ENCODE measurements around the gene FIGNL2.

The FIGNL2 gene

DNA sequence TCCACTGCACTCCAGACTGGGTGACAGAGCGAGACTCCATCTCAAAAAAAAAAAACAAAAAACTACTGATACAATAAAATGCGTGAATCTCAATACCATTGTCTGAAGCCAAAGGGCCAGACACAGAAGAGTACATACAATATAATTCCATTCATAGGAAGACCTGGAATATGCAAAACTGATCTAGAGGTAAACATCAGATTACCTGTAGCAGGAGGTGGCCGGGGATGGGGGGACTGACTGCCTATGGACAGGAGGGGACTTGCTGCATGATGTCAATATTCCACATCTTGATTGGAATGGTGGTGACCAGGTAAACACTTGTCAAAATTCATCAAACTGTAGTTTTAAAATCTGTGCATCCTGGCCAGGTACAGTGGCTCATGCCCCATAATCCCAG is 12.5 kb upstream of the FIGNL2 start:
- no peak overlapping the region for H3K9ac ChIP-seq (ENCODE audit: low read depth in 1 of 2, low read length in 2 of 2)
- H3K27me3 ChIP-seq (ENCODE audit: control insufficient read depth in 1 of 2, insufficient read depth in 2 of 2, low read length in 2 of 2), result peaks cover 31 to 36% of the 10 kb centered on the region in 2 donors
- no peaks in the 10 kb centered on the region for H3K36me3 ChIP-seq (ENCODE audit: control insufficient read depth in 1 of 2, insufficient read depth in 2 of 2, low read length in 2 of 2)
- H3K9me3 ChIP-seq (ENCODE audit: control insufficient read depth in 1 of 2, low read length in 2 of 2), result no peaks in the 10 kb centered on the region
- H3K4me3 ChIP-seq (ENCODE audit: low read depth in 1 of 2, low read length in 2 of 2), result no peak overlapping the region
- no peak overlapping the region for H3K27ac ChIP-seq (ENCODE audit: low read depth, low read length)
- H3K4me1 ChIP-seq (ENCODE audit: control insufficient read depth in 1 of 2, insufficient read depth in 2 of 2, low read length in 2 of 2), result peaks cover 0 to 18% of the 10 kb centered on the region in 2 donors

GRCh38 chr12:51855586-51856428 is 7.3 kb upstream of the FIGNL2 start:
- Histone ChIP-seq H3K9ac (ENCODE audit: low read depth in 1 of 2, low read length in 2 of 2) (no peak overlapping the region), H3K4me3 (ENCODE audit: low read depth in 1 of 2, low read length in 2 of 2) (no peak overlapping the region), H3K27me3 (ENCODE audit: control insufficient read depth in 1 of 2, insufficient read depth in 2 of 2, low read length in 2 of 2) (peaks cover 20 to 22% of the 10 kb centered on the region in 2 donors), H3K4me1 (ENCODE audit: control insufficient read depth in 1 of 2, insufficient read depth in 2 of 2, low read length in 2 of 2) (peaks cover 0 to 5% of the 10 kb centered on the region in 2 donors), H3K27ac (ENCODE audit: low read depth, low read length) (no peak overlapping the region), H3K9me3 (ENCODE audit: control insufficient read depth in 1 of 2, low read length in 2 of 2) (no peaks in the 10 kb centered on the region), H3K36me3 (ENCODE audit: control insufficient read depth in 1 of 2, insufficient read depth in 2 of 2, low read length in 2 of 2) (no peaks in the 10 kb centered on the region)

GRCh38 chr12:51852404-51853137 is 4.1 kb upstream of the FIGNL2 start:
- H3K27ac ChIP-seq (ENCODE audit: low read depth, low read length), result no peak overlapping the region
- no peak overlapping the region for H3K9ac ChIP-seq (ENCODE audit: low read depth in 1 of 2, low read length in 2 of 2)
- H3K4me3 ChIP-seq (ENCODE audit: low read depth in 1 of 2, low read length in 2 of 2), result no peak overlapping the region
- H3K36me3 ChIP-seq (ENCODE audit: control insufficient read depth in 1 of 2, insufficient read depth in 2 of 2, low read length in 2 of 2), result no peaks in the 10 kb centered on the region
- H3K27me3 ChIP-seq (ENCODE audit: control insufficient read depth in 1 of 2, insufficient read depth in 2 of 2, low read length in 2 of 2), result peaks cover 26 to 42% of the 10 kb centered on the region in 2 donors
- H3K9me3 ChIP-seq (ENCODE audit: control insufficient read depth in 1 of 2, low read length in 2 of 2), result no peaks in the 10 kb centered on the region
- peaks cover 0 to 5% of the 10 kb centered on the region in 2 donors for H3K4me1 ChIP-seq (ENCODE audit: control insufficient read depth in 1 of 2, insufficient read depth in 2 of 2, low read length in 2 of 2)

DNA sequence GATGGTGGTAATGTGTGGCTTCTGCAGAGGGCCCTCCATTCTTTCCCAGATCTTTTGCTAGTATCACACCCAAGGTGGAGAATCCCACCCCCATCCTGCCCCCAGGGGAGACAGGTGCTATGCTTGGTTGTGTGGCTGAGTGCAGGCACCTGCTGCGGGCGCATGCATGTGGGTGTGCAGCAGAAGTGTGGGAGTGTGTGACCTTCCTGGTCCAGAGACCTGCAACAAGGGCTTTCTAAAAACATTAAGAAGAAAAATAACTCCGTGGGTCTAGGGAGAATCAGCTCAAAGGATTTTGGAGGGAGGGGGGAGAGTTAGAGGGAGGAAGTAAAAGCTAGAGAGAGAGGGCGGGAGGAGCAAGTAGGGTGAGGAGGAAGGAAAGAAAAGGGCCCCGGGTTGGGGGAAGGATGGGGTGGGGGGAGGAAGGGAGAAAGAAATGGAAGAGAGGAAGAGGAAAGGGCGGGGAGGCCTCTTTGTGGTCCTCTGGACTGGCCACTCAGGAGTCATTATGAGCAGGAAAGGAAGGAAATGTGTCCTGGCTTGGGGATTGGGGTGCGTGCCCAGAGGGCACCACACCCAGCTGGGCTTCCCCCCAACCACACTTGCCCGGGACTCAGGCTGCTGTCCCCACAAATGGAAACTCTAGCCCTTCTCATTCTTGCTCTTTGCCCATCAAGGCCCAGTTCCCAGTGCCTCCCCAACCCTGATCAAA is 3.1 kb upstream of the FIGNL2 start:
- H3K9ac ChIP-seq (ENCODE audit: low read depth in 1 of 2, low read length in 2 of 2), result no peak overlapping the region
- H3K9me3 ChIP-seq (ENCODE audit: control insufficient read depth in 1 of 2, low read length in 2 of 2), result no peaks in the 10 kb centered on the region
- H3K27me3 ChIP-seq (ENCODE audit: control insufficient read depth in 1 of 2, insufficient read depth in 2 of 2, low read length in 2 of 2), result peaks cover 28 to 52% of the 10 kb centered on the region in 2 donors
- no peak overlapping the region for H3K4me3 ChIP-seq (ENCODE audit: low read depth in 1 of 2, low read length in 2 of 2)
- no peak overlapping the region for H3K27ac ChIP-seq (ENCODE audit: low read depth, low read length)
- peaks cover 1 to 11% of the 10 kb centered on the region in 2 donors for H3K4me1 ChIP-seq (ENCODE audit: control insufficient read depth in 1 of 2, insufficient read depth in 2 of 2, low read length in 2 of 2)
- no peaks in the 10 kb centered on the region for H3K36me3 ChIP-seq (ENCODE audit: control insufficient read depth in 1 of 2, insufficient read depth in 2 of 2, low read length in 2 of 2)

- H3K27me3 ChIP-seq (ENCODE audit: control insufficient read depth in 1 of 2, insufficient read depth in 2 of 2, low read length in 2 of 2), result peaks cover 28 to 52% of the 10 kb centered on the region in 2 donors
- no peaks in the 10 kb centered on the region for H3K36me3 ChIP-seq (ENCODE audit: control insufficient read depth in 1 of 2, insufficient read depth in 2 of 2, low read length in 2 of 2)
- peaks cover 5 to 13% of the 10 kb centered on the region in 2 donors for H3K4me1 ChIP-seq (ENCODE audit: control insufficient read depth in 1 of 2, insufficient read depth in 2 of 2, low read length in 2 of 2)
- no peak overlapping the region for H3K27ac ChIP-seq (ENCODE audit: low read depth, low read length)
- no peak overlapping the region for H3K4me3 ChIP-seq (ENCODE audit: low read depth in 1 of 2, low read length in 2 of 2)
- H3K9me3 ChIP-seq (ENCODE audit: control insufficient read depth in 1 of 2, low read length in 2 of 2), result no peaks in the 10 kb centered on the region
- H3K9ac ChIP-seq (ENCODE audit: low read depth in 1 of 2, low read length in 2 of 2), result no peak overlapping the region
These were observed 2.4 kb upstream of the FIGNL2 start for GRCh38 chr12:51850965-51851299.

DNA sequence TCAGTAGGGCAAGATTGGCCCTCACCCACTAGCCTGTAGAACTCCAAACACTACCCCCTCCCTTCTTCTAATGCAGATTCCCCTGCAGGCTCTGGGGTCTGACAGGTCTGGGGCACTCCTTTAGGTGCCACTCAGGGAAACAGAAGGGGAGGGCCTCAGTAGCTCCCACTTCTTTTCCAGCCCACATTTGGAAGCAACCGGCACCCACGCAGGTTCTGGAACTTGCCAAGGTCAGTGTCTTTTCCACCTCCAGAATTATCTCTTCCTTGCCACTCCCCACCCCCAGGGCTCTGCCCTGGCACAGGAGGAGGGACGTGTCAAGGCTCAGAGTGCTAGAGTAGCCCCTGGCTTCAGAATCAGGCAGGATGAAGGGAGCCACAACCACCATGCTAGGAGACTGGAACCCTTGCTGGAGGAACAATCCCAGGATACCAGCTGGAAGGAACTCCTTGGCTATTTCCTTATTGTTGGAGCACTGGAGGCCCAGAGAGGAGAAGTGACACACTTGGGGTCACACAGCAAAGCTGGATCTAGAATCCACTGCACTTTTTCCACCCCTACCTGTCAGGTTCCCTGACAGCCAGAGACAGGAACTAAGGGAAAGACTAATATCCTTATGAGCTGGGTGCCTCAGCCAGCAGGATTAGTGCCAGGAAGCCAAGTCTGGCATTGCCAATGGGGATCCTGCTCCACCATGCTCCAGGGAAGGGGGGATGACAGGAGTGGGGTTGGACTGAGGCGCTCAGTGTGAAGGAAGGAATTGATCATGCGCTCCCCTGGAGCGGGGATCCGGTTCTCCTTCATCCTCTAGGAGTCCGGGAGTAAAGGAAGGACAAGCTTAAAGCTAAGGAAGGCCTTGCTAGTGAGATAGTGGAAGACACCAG is 1.8 kb upstream of the FIGNL2 start:
- H3K27me3 ChIP-seq (ENCODE audit: control insufficient read depth in 1 of 2, insufficient read depth in 2 of 2, low read length in 2 of 2), result peaks cover 29 to 54% of the 10 kb centered on the region in 2 donors
- H3K4me1 ChIP-seq (ENCODE audit: control insufficient read depth in 1 of 2, insufficient read depth in 2 of 2, low read length in 2 of 2), result peaks cover 5 to 11% of the 10 kb centered on the region in 2 donors
- H3K9me3 ChIP-seq (ENCODE audit: control insufficient read depth in 1 of 2, low read length in 2 of 2), result no peaks in the 10 kb centered on the region
- H3K27ac ChIP-seq (ENCODE audit: low read depth, low read length), result no peak overlapping the region
- H3K4me3 ChIP-seq (ENCODE audit: low read depth in 1 of 2, low read length in 2 of 2), result no peak overlapping the region
- H3K9ac ChIP-seq (ENCODE audit: low read depth in 1 of 2, low read length in 2 of 2), result no peak overlapping the region
- no peaks in the 10 kb centered on the region for H3K36me3 ChIP-seq (ENCODE audit: control insufficient read depth in 1 of 2, insufficient read depth in 2 of 2, low read length in 2 of 2)

DNA sequence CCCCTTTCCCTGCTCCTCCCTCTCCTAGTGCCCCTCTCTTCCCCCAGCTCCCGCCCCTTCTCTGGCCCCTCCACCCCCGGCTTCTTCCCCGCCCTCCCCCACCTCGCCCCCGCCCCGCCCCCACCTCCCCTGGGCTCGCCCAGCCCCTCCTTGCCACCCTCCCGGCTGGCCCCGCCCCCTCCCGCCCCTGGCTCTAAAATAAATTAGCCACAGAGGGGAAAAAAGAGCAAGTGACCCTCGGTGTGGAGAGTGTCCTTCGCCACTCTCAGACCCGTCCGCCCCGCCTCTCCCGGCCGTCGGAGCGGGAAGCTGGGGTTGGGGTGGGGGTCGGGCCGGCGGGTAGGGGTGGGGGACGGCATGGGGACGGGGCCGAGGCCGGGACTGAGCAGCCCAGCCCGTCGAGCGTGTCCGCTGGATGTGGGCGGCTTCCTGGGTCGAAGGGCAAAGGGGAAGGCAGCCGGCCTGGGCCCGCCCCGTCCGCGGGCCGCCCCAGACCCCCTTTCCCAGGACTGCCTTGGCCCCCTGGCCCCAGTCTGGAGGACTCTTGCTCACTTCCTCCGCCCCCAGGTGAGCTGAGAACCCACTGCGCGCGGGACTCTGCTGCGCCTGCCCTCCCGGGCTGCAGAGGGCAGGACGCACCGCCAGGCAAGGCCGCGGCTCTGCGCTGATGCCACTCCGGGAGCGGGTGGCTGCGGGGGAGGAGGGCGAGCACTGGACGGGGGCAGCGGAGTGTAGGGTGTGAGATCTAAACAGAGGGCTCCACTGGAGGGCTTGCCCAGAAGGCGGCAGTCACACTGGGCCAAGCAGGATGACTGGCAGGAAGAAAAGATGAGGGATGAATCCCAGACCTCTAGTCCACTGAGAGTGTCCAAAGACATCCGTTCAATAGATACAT is 570 bp upstream of the FIGNL2 start:
- Histone ChIP-seq H3K36me3 (ENCODE audit: control insufficient read depth in 1 of 2, insufficient read depth in 2 of 2, low read length in 2 of 2) (no peaks in the 10 kb centered on the region), H3K4me3 (ENCODE audit: low read depth in 1 of 2, low read length in 2 of 2) (no peak overlapping the region), H3K27ac (ENCODE audit: low read depth, low read length) (no peak overlapping the region), H3K4me1 (ENCODE audit: control insufficient read depth in 1 of 2, insufficient read depth in 2 of 2, low read length in 2 of 2) (peaks cover 5 to 11% of the 10 kb centered on the region in 2 donors), H3K9ac (ENCODE audit: low read depth in 1 of 2, low read length in 2 of 2) (no peak overlapping the region), H3K9me3 (ENCODE audit: control insufficient read depth in 1 of 2, low read length in 2 of 2) (no peaks in the 10 kb centered on the region), H3K27me3 (ENCODE audit: control insufficient read depth in 1 of 2, insufficient read depth in 2 of 2, low read length in 2 of 2) (peaks cover 41 to 65% of the 10 kb centered on the region in 2 donors)

DNA sequence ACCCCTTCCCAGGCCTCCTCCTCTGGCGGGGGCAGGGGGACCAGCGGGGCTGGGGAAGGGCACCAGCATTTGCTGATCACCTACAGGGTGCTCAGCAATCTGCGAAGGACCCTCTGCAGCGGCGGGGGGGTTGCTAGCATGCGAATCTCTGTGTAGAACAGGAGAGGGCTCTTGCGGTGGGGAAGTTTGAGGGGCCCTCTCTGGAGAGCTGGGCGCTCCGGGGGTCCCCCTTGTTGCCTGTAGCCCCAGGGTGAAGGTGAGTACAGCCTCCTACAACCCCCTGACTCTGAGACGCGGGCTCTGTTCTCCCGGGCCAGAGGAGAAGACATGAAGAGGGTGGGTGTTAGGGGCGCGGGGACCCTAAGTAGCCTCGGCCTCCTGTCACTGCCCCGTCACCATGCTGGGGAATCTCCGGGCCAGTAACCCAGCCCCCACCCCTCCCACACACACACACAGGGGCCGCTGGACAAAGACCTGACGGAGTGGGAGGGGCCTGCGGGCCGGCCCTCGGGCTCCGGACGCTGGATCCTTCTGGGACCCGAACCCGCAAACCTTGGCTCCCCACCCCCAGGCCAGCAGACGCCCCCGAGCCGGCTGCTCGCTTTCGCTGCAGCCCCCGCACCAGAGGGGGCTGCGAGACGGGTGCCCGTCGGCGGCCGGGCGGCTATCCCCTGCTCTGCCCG is 734 bp downstream of the FIGNL2 start:
- Histone ChIP-seq H3K4me1 (ENCODE audit: control insufficient read depth in 1 of 2, insufficient read depth in 2 of 2, low read length in 2 of 2) (peaks cover 5 to 11% of the 10 kb centered on the region in 2 donors), H3K27me3 (ENCODE audit: control insufficient read depth in 1 of 2, insufficient read depth in 2 of 2, low read length in 2 of 2) (peaks cover 40 to 63% of the 10 kb centered on the region in 2 donors), H3K4me3 (ENCODE audit: low read depth in 1 of 2, low read length in 2 of 2) (peak overlapping the region; percentile 15 to 53), H3K9me3 (ENCODE audit: control insufficient read depth in 1 of 2, low read length in 2 of 2) (no peaks in the 10 kb centered on the region), H3K9ac (ENCODE audit: low read depth in 1 of 2, low read length in 2 of 2) (no peak overlapping the region), H3K36me3 (ENCODE audit: control insufficient read depth in 1 of 2, insufficient read depth in 2 of 2, low read length in 2 of 2) (no peaks in the 10 kb centered on the region), H3K27ac (ENCODE audit: low read depth, low read length) (no peak overlapping the region)

All from duodenal mucosa (tissue), 2 donors.